Dedifferentiated amniotic fluid mesenchymal stem cell (primary cell): ENCODE results near the gene MCEE.
"Not testable (repeated sequence)": the region's sequence is repeated elsewhere in the genome, so short reads cannot be mapped to it uniquely, and the experiment has no call there.

ENCODE experiments used
- DNase-seq: peaks from one replicate; pipeline ENCODE4 v3.0.0-alpha.2; 2016; ENCODE audit errors: extremely low spot score

Gene MCEE

GRCh38 chr2:71130152-71130904 is at the start of gene MCEE, which contains the start of gene MPHOSPH10:
Gene MCEE (minus strand): TSS chr2:71130229. CDS start chr2:71130219, 10 bp downstream.
Gene MPHOSPH10 (plus strand): TSS chr2:71130634. CDS start chr2:71130666, 32 bp downstream.
- peak; percentile 89 for DNase-seq

DNA sequence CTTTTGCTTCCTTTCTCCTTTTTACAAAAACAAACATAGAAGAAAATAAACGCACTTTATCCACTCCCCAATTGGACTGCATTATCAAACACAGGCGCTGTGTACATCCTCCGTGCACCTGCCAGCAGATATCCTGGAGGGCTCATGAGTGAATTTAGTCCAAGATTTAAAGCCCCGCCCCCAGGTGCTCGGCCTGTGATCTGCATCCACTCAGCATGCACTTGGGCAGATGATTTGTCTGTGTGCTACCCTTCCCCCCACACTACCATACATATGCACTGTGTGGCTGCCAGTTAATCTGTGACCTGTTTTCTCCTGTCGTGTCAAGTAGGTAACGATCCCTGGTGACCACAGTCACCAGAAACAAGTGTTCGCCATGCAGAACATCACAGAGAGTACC is 48.8 kb upstream of the MCEE start:
- not testable (repeated sequence) for DNase-seq

DNA sequence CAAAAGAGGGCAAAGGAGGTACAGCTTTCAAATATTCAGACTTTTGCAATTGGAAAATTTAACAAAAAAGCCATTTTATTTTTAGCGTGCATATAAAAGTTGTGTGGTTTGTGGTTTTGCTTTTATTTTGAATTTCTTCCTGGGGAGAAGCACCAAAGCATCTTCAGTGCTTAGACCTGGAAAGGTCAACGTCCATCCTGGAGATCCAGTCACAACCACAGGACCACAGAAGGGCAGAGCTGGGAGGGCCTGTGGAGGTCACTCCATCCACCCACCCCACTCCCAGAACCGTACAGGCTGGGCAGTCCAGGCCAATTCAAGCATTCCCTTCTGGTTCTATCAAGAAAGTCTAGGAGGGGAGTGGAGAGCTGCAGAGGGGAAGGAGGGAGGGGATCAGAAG is 44.2 kb upstream of the MCEE start:
- no peak for DNase-seq

DNA sequence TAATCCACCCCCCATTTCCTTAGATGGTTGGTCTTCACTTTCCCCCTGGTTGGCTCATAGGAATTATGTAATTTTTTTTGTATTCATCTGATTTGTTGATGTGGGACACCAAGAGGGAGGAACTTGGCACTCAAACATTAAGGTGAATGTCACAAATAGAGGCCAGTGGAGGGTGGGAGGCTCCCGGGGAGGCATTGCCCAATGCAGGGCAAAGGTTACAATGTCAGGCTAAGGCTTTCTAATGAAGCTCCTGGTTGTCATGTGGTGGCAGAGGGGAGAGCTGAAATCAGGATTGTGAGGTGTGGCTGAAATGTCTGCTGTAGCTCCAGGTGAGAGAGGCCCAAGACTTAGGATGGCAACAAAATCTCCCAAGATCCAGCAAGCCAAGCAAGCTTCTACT is 43.1 kb upstream of the MCEE start:
- no peak for DNase-seq

GRCh38 chr2:71166812-71167211 is 36.8 kb upstream of the MCEE start:
- DNase-seq: no peak

GRCh38 chr2:71157124-71157793 is 27.2 kb upstream of the MCEE start:
- DNase-seq: no peak

GRCh38 chr2:71156573-71156972 is 26.5 kb upstream of the MCEE start:
- no peak for DNase-seq

- DNase-seq: no peak
Observed at GRCh38 chr2:71155846-71156245, 25.8 kb upstream of the MCEE start.

DNA sequence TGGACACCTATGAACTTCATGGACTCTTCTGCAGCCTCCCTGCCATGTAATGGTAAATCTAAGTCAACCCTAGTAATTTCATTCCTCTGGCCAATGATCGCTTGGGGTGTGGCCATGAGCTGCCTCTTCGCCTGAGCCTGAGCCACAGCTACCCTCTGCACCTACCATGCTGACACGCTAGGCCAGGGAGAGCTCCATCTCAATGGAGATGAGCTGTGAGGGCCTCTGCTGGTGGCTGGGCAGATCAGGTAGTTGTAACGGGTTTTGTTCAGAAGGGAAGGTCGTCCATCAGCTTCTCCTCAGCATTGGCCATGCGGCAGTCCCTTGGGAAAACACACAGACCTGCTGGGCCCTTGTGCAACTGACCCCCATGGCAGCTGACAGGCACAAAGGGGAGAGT is 24.8 kb upstream of the MCEE start:
- no peak for DNase-seq

DNA sequence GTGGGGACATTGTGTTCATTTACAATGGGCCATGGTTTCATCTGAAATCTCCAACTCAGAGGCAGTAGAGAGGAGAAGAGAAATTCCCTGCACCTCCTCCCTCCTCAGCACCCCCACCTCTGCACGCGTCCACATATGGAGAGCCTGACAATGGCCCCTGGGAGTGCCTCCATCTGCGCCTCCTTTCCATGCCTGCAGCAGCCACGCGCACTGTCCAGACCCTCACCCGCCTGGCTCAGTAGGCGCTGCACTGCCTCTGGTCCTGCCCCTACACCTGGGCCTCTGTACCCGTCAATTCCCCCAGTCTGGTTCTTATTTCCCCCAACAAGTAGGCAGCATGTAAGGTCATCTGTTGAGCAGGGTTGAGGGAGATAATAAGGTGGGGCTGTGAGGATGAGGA is 24.2 kb upstream of the MCEE start:
- DNase-seq: no peak

DNA sequence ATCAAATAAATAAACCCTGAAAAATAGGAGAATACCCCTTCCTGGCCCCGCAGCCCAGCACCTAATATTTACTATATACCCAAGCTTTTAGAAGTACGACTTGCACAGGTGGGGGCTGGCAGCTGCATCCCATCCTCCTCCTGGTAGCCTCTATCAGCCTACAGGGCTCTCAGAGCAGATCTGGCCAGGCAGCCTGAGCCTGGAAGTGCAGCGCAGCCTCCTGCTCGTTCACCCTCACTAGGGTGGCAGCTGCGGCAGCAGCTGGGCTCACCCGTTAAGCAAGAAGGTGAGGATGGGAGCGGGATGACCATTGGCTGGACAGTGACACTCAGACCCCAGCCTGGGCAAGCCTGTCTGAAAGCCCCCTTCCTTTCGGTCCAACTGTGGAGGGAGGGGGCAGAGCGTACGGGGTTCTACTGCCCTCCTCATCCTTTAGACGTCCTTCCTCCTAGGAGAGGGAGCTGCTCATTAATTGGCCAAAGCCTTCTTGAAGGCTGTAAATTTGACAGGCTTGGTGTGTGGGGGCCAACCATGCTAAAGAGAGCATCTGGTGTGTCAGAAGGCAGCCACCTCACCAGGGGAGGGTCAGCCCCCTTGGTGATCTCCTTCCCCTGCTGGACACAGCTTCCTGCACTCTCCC is 23.7 kb upstream of the MCEE start:
- no peak for DNase-seq

GRCh38 chr2:71151620-71152019 is 21.6 kb upstream of the MCEE start:
- no peak for DNase-seq

- no peak for DNase-seq
Observed at GRCh38 chr2:71150082-71150816, 20.2 kb upstream of the MCEE start.

DNA sequence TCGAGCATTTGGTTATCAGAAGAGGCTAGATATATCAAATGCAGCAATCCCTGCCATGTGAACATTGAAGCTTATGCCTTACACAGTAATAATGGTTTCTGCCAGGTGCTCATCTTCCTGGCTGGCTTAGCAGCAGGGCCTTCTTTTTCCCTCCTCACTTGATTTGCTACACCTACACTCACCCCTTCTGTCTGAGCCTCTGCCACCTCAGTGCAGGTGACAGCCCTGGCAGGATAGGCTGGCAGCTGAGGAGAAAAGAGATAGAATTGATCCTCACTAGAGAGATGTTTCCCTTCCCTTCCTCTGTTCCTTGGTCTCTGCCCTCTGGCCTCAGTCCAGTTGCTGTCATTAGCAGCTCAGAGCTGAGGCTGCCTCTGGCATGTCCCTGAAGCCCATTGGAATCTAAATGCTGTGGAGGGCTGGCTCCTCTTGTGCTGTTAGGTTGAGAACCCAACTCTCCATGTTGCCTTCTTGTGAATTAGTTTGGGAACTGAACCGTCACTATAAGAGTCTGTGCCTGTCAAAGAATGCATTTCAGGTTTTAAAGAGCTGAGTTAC is 18.6 kb upstream of the MCEE start:
- no peak for DNase-seq

- DNase-seq: no peak
Observed at GRCh38 chr2:71143782-71144181, 13.8 kb upstream of the MCEE start.

GRCh38 chr2:71136174-71136573 is 6.1 kb upstream of the MCEE start:
- no peak for DNase-seq

GRCh38 chr2:71133603-71134002 is 3.6 kb upstream of the MCEE start:
- no peak for DNase-seq

DNA sequence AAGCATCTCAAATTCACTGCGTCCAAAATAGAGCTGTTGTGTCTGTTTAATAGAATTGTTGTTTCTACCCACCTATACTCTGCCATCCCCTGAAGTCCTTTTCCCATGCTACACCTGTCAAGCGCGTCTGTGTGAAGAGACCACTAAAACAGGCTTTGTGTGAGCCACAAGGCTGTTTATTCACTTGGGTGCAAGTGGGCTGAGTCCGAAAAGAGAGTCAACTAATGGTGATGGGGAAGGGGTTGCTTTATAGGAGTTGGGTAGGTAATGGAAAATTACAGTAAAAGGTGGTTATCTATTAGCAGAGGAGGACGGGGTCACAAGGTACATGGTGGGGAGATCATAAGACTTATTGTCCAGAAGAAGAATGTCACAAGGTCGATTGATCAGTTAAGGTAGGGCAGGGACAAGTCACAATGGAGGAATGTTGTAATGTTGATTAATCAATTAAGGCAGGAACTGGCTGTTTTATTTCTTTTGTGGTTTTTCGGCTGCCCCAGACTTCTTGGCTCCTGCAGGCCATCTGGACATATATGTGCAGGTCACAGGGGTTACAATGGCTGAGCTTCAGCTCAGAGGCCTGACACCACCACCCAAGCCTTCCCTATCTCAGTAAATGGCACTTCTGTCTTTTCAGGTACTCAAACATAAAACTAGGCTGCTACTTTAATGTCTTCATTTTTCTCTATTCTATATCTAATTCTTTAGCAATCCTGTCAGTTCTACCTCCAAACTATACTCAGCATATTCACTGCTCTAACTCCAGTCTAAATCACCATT is 1.5 kb upstream of the MCEE start:
- DNase-seq: not testable (repeated sequence)

DNA sequence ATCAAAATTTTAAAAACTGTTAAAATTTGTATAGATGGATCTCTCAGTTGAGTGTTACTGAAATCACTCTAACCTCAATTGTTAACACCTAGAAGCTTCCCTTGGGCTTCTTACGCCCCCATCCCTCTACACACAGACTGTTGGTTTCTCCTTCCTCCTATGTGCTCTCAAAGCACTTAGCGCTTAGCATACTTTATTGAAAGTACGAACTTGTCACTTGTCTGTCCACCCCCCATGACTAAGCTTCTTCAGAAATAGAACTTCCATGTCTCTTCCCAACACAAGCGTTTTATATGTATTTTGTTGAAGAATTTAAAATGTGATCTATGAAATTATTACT is 846 bp upstream of the MCEE start:
- no peak for DNase-seq

- DNase-seq: peak; percentile 30
Observed at GRCh38 chr2:71129902-71130151, 202 bp downstream of the MCEE start.

GRCh38 chr2:71129114-71129901 is 721 bp downstream of the MCEE start:
- no peak for DNase-seq
